Right lobe of liver (tissue), 6 donors: Measurements from ENCODE around the gene FYN. TPM values are rescaled to one million over a fixed set of nuclear protein-coding genes. Genes with fewer than 3 reads are reported as not detected.

Experiments used
- ATAC-seq, 4 donors: fragments of 200-7000 bp; cut with Tn5 transposase; one replicate each; pipeline ENCODE4 v1.9.1; 2020; ENCODE audit warnings: mild to moderate bottlenecking in 4 of 4, moderate library complexity in 4 of 4
- DNase-seq, 3 donors: peaks; one replicate each; pipeline ENCODE4 v3.0.0-alpha.2; 2020
- H3K27ac ChIP-seq, 3 donors: fragments of 200-600 bp; one replicate each; pipeline ENCODE4 v1.8.0; 2022
- H3K27me3 ChIP-seq, 2 donors: fragments of 200-600 bp; one replicate each; pipeline ENCODE4 v1.8.0; 2022
- H3K36me3 ChIP-seq, 4 donors: fragments of 200-600 bp; sonication (generic) in 1 of 4; one replicate each; pipeline versions ENCODE4 v1.5.1 to v1.8.0; 2017 to 2022; ENCODE audit warnings: control low read depth in 1 of 4
- H3K4me1 ChIP-seq, 4 donors: fragments of 200-600 bp; sonication (generic) in 1 of 4; one replicate each; pipeline versions ENCODE4 v1.5.1 to v1.8.0; 2017 to 2022; ENCODE audit warnings: control low read depth in 1 of 4
- H3K4me3 ChIP-seq, 3 donors: fragments of 200-600 bp; one replicate each; pipeline ENCODE4 v1.8.0; 2022
- H3K9me3 ChIP-seq, 4 donors: fragments of 200-600 bp; sonication (generic) in 1 of 4; one replicate each; pipeline versions ENCODE4 v1.5.1 to v1.8.0; 2017 to 2022; ENCODE audit warnings: control low read depth in 1 of 4
- CTCF ChIP-seq, 4 donors: fragments of 200-600 bp in 3 of 4; fragments of 450-650 bp in 1 of 4; IDR thresholded peaks; one replicate each; pipeline versions ENCODE4 v1.5.1 to v1.8.0; 2016 to 2022; ENCODE audit warnings: antibody characterized with exemption in 4 of 4, mild to moderate bottlenecking in 2 of 4
- POLR2A ChIP-seq: fragments of 450-650 bp; IDR thresholded peaks from one replicate; pipeline ENCODE4 v1.6.1; 2017; ENCODE audit warnings: antibody characterized with exemption, mild to moderate bottlenecking
- WGBS: methylation state at CpG from one replicate; pipeline ENCODE4 v1.1.6; 2018; ENCODE audit warnings: low coverage, low lambda C conversion rate; ENCODE audit not compliant: insufficient coverage; ENCODE audit errors: missing lambda C conversion rate; 5-methylcytosine and 5-hydroxymethylcytosine counted together
- intact Hi-C, 2 donors: fragments of 100-400 bp; cut with DNase I; formaldehyde crosslinking; loops; one replicate each; pipeline versions ENCODE4 v1.11.2 to v1.14.1; 2022
- total RNA-seq, 6 experiments: library from RNA; depleted of rRNA in 2 of 6; stranded (reverse); fragments of >200 nt in 2 of 6; fragmentation: NEBNext Ultra II Directional in 3 of 6; extraction: Animal tissue kit (Norgen Biotek cat#: 25700) in 3 of 6; gene quantifications; one replicate each; pipeline versions ENCODE4 v1.1.0 to v1.2.4, GENCODE V29; 2016 to 2023
- donor health status: DM: no; HTN: yes; CAD: no.
- donor health status: DM: no; HTN: no; CAD: no.
- donor health status: DM: no; HTN: no; CAD: no.
- donor health status: DM: no; HTN: yes; CAD: no.
- donor health status: DM: no; HTN: yes; CAD: no.

FYN gene
- total RNA-seq, 6 experiments from 2014 or later = 16.8 to 33.7 (median 23.5) TPM

- 85% methylated on average over 2 of the region's 2 CpGs for WGBS
- intact Hi-C loops = no loop called here
- H3K27me3 ChIP-seq = no peaks in the 10 kb centered on the region
- ATAC-seq (no peak), DNase-seq (no peak)
- H3K4me1 ChIP-seq = peaks cover 0 to 5% (median 0%) of the 10 kb centered on the region in 4 donors
- no peaks in the 10 kb centered on the region for H3K9me3 ChIP-seq
- H3K4me3 ChIP-seq = no peak overlapping the region
- no peaks in the 10 kb centered on the region for H3K36me3 ChIP-seq
- no peak for TF ChIP-seq CTCF (IDR thresholded peaks at IDR 0.05)
- TF ChIP-seq POLR2A = no peak
- no peak overlapping the region for H3K27ac ChIP-seq
Observed at GRCh38 chr6:111706841-111707391, 166.3 kb downstream of the FYN start.

- Histone ChIP-seq H3K36me3 (no peaks in the 10 kb centered on the region), H3K4me3 (no peak overlapping the region), H3K27ac (no peak overlapping the region), H3K4me1 (no peaks in the 10 kb centered on the region), H3K27me3 (no peaks in the 10 kb centered on the region), H3K9me3 (no peaks in the 10 kb centered on the region)
- ATAC-seq = no peak
- intact Hi-C loops = no loop called here
- TF ChIP-seq CTCF (IDR thresholded peaks at IDR 0.05) (no peak), POLR2A (no peak)
- WGBS = 90% methylated on average over 7 of the region's 7 CpGs
- no peak for DNase-seq
Observed at GRCh38 chr6:111703723-111704122, 169.5 kb downstream of the FYN start.

GRCh38 chr6:111702268-111702667 is 171.0 kb downstream of the FYN start:
- H3K9me3 ChIP-seq = no peaks in the 10 kb centered on the region
- no peak overlapping the region for H3K4me3 ChIP-seq
- ATAC-seq (no peak), DNase-seq (no peak)
- no peaks in the 10 kb centered on the region for H3K27me3 ChIP-seq
- TF ChIP-seq POLR2A (no peak), CTCF (IDR thresholded peaks at IDR 0.05) (no peak)
- no peak overlapping the region for H3K27ac ChIP-seq
- intact Hi-C loops = no loop called here
- no peaks in the 10 kb centered on the region for H3K4me1 ChIP-seq
- WGBS = 98% methylated on average over 5 of the region's 5 CpGs
- no peaks in the 10 kb centered on the region for H3K36me3 ChIP-seq

GRCh38 chr6:111701146-111701545 is 172.1 kb downstream of the FYN start:
- WGBS = 82% methylated on average over 3 of the region's 3 CpGs
- Histone ChIP-seq H3K27me3 (no peaks in the 10 kb centered on the region), H3K27ac (no peak overlapping the region), H3K36me3 (no peaks in the 10 kb centered on the region), H3K9me3 (no peaks in the 10 kb centered on the region), H3K4me3 (no peak overlapping the region), H3K4me1 (no peaks in the 10 kb centered on the region)
- TF ChIP-seq CTCF (IDR thresholded peaks at IDR 0.05) = no peak
- no peak for TF ChIP-seq POLR2A
- DNase-seq = no peak
- intact Hi-C loops = no loop called here
- ATAC-seq = no peak
